ENCODE data around the gene SYNE1. TPM values are rescaled to one million over a fixed set of nuclear protein-coding genes. Genes with fewer than 3 reads are reported as not detected.

Gene SYNE1
- total RNA-seq, 3 donors from 2014 or later (not counting 1 experiment from before 2014, with no cell fraction given) = 489 to 570 (median 498) TPM

- no peaks in the 10 kb centered on the region for H3K36me3 Mint-ChIP-seq
- DNase-seq = no peak
- no peak for ATAC-seq
- WGBS (ENCODE audit: insufficient coverage) = 52% methylated on average over 3 of the region's 3 CpGs
- no peak overlapping the region for H3K27ac Mint-ChIP-seq
- Histone ChIP-seq H3K36me3 (ENCODE audit: control insufficient read depth, insufficient read depth, low read length) (no peaks in the 10 kb centered on the region), H3K9me3 (ENCODE audit: control insufficient read depth, insufficient read depth, low read length) (no peaks in the 10 kb centered on the region), H3K27ac (ENCODE audit: low read length) (no peak overlapping the region), H3K4me3 (ENCODE audit: low read length) (no peak overlapping the region), H3K4me1 (ENCODE audit: control insufficient read depth, insufficient read depth, low read length) (no peaks in the 10 kb centered on the region), H3K27me3 (ENCODE audit: control insufficient read depth, insufficient read depth, low read length) (peaks cover 6% of the 10 kb centered on the region)
- no peak for TF ChIP-seq CTCF (IDR thresholded peaks at IDR 0.05)
- H3K9me3 Mint-ChIP-seq = no peaks in the 10 kb centered on the region
- peaks cover 17 to 20% of the 10 kb centered on the region in 2 donors for H3K27me3 Mint-ChIP-seq (ENCODE audit: low read depth in 2 of 2)
- H3K4me3 Mint-ChIP-seq = no peak overlapping the region
- no peaks in the 10 kb centered on the region for H3K4me1 Mint-ChIP-seq
- intact Hi-C loops (cut with micrococcal nuclease) = no loop called here
Measured at GRCh38 chr6:152680879-152681517, 43.8 kb upstream of the SYNE1 start.

GRCh38 chr6:152680151-152680550, 43.0 kb upstream of the SYNE1 start:
- H3K4me3 ChIP-seq (ENCODE audit: low read length) = no peak overlapping the region
- Mint-ChIP-seq H3K4me1 (no peaks in the 10 kb centered on the region), H3K36me3 (no peaks in the 10 kb centered on the region), H3K27me3 (ENCODE audit: low read depth in 2 of 2) (peaks cover 20 to 21% of the 10 kb centered on the region in 2 donors), H3K4me3 (no peak overlapping the region), H3K9me3 (no peaks in the 10 kb centered on the region), H3K27ac (no peak overlapping the region)
- intact Hi-C loops (cut with micrococcal nuclease) = no loop called here
- peaks cover 6% of the 10 kb centered on the region for H3K27me3 ChIP-seq (ENCODE audit: control insufficient read depth, insufficient read depth, low read length)
- H3K27ac ChIP-seq (ENCODE audit: low read length) = no peak overlapping the region
- ATAC-seq (no peak), DNase-seq (no peak)
- H3K36me3 ChIP-seq (ENCODE audit: control insufficient read depth, insufficient read depth, low read length) = no peaks in the 10 kb centered on the region
- H3K4me1 ChIP-seq (ENCODE audit: control insufficient read depth, insufficient read depth, low read length) = no peaks in the 10 kb centered on the region
- TF ChIP-seq CTCF (IDR thresholded peaks at IDR 0.05) = no peak
- no peaks in the 10 kb centered on the region for H3K9me3 ChIP-seq (ENCODE audit: control insufficient read depth, insufficient read depth, low read length)
- 86% methylated on average over 1 of the region's 1 CpG for WGBS (ENCODE audit: insufficient coverage)

- H3K27me3 ChIP-seq (ENCODE audit: control insufficient read depth, insufficient read depth, low read length) = peaks cover 8% of the 10 kb centered on the region
- Mint-ChIP-seq H3K36me3 (no peaks in the 10 kb centered on the region), H3K27me3 (ENCODE audit: low read depth in 2 of 2) (peaks cover 14 to 21% of the 10 kb centered on the region in 2 donors), H3K27ac (no peak overlapping the region), H3K9me3 (no peaks in the 10 kb centered on the region), H3K4me3 (no peak overlapping the region), H3K4me1 (no peaks in the 10 kb centered on the region)
- no peaks in the 10 kb centered on the region for H3K36me3 ChIP-seq (ENCODE audit: control insufficient read depth, insufficient read depth, low read length)
- H3K27ac ChIP-seq (ENCODE audit: low read length) = no peak overlapping the region
- no peak for DNase-seq
- H3K4me3 ChIP-seq (ENCODE audit: low read length) = no peak overlapping the region
- intact Hi-C loops (cut with micrococcal nuclease) = no loop called here
- no peak for TF ChIP-seq CTCF (IDR thresholded peaks at IDR 0.05)
- no peaks in the 10 kb centered on the region for H3K4me1 ChIP-seq (ENCODE audit: control insufficient read depth, insufficient read depth, low read length)
- no peak for ATAC-seq
- no peaks in the 10 kb centered on the region for H3K9me3 ChIP-seq (ENCODE audit: control insufficient read depth, insufficient read depth, low read length)
Measured at GRCh38 chr6:152673236-152673635, 36.1 kb upstream of the SYNE1 start.

GRCh38 chr6:152671171-152671570, 34.0 kb upstream of the SYNE1 start:
- no peak for TF ChIP-seq CTCF (IDR thresholded peaks at IDR 0.05)
- H3K27me3 Mint-ChIP-seq (ENCODE audit: low read depth in 2 of 2) = peaks cover 15 to 39% of the 10 kb centered on the region in 2 donors
- no peaks in the 10 kb centered on the region for H3K9me3 Mint-ChIP-seq
- Histone ChIP-seq H3K27ac (ENCODE audit: low read length) (no peak overlapping the region), H3K4me3 (ENCODE audit: low read length) (no peak overlapping the region), H3K4me1 (ENCODE audit: control insufficient read depth, insufficient read depth, low read length) (no peaks in the 10 kb centered on the region), H3K9me3 (ENCODE audit: control insufficient read depth, insufficient read depth, low read length) (no peaks in the 10 kb centered on the region), H3K27me3 (ENCODE audit: control insufficient read depth, insufficient read depth, low read length) (peaks cover 2% of the 10 kb centered on the region), H3K36me3 (ENCODE audit: control insufficient read depth, insufficient read depth, low read length) (no peaks in the 10 kb centered on the region)
- H3K4me1 Mint-ChIP-seq = no peaks in the 10 kb centered on the region
- no peak for DNase-seq
- no peak overlapping the region for H3K4me3 Mint-ChIP-seq
- no peaks in the 10 kb centered on the region for H3K36me3 Mint-ChIP-seq
- intact Hi-C loops (cut with micrococcal nuclease) = loop anchor here (2.0 kb wide), 1 partner anchor 186 kb away; no protein-coding TSS in a partner anchor
- 100% methylated on average over 1 of the region's 4 CpGs for WGBS (ENCODE audit: insufficient coverage)
- H3K27ac Mint-ChIP-seq = no peak overlapping the region
- ATAC-seq = no peak

All from natural killer cell (primary cell).